Type B pancreatic cell (in vitro differentiated cells): ENCODE data around the gene PKDCC. TPM values are rescaled to one million over a fixed set of nuclear protein-coding genes. Genes with fewer than 3 reads are reported as not detected.

Experiments used
- DNase-seq: peaks from one replicate; pipeline ENCODE4 v3.0.0; 2021; ENCODE audit warnings: mixed read lengths; ENCODE audit not compliant: unreplicated experiment; ENCODE audit errors: extremely low spot score
- H3K27ac Mint-ChIP-seq: 2 replicates; pipeline ENCODE4 v1.8.0; 2021; ENCODE audit warnings: mild to moderate bottlenecking, mixed read lengths
- H3K27me3 Mint-ChIP-seq: 2 replicates; pipeline ENCODE4 v1.8.0; 2021; ENCODE audit warnings: mixed read lengths
- H3K36me3 Mint-ChIP-seq: 2 replicates; pipeline ENCODE4 v1.8.0; 2021; ENCODE audit warnings: mixed read lengths
- H3K4me1 Mint-ChIP-seq: one replicate; pipeline ENCODE4 v1.8.0; 2021; ENCODE audit warnings: mixed read lengths; ENCODE audit not compliant: unreplicated experiment
- H3K4me3 Mint-ChIP-seq: 2 replicates; pipeline ENCODE4 v1.8.0; 2021; ENCODE audit warnings: mild to moderate bottlenecking, mixed read lengths
- H3K9me3 Mint-ChIP-seq: 2 replicates; pipeline ENCODE4 v1.8.0; 2021; ENCODE audit warnings: mixed read lengths
- total RNA-seq: library from RNA; stranded (reverse); gene quantifications from 2 replicates; pipeline ENCODE4 v1.2.1, GENCODE V29; 2021; ENCODE audit warnings: low replicate concordance
- TF ChIP-seq, protein P1 (sequence below): fragments of 200-600 bp; sonication (generic); conservative IDR thresholded peaks from 2 replicates; pipeline ENCODE4 v1.5.0; 2021; ENCODE audit warnings: antibody characterized with exemption, mild to moderate bottlenecking

Gene PKDCC
- total RNA-seq, 1 donor from 2014 or later, result 158 TPM

GRCh38 chr2:42105330-42106256, 57.8 kb downstream of the PKDCC start:
- H3K36me3 Mint-ChIP-seq, result no peaks in the 10 kb centered on the region
- no peak for DNase-seq
- TF ChIP-seq, protein P1, sequence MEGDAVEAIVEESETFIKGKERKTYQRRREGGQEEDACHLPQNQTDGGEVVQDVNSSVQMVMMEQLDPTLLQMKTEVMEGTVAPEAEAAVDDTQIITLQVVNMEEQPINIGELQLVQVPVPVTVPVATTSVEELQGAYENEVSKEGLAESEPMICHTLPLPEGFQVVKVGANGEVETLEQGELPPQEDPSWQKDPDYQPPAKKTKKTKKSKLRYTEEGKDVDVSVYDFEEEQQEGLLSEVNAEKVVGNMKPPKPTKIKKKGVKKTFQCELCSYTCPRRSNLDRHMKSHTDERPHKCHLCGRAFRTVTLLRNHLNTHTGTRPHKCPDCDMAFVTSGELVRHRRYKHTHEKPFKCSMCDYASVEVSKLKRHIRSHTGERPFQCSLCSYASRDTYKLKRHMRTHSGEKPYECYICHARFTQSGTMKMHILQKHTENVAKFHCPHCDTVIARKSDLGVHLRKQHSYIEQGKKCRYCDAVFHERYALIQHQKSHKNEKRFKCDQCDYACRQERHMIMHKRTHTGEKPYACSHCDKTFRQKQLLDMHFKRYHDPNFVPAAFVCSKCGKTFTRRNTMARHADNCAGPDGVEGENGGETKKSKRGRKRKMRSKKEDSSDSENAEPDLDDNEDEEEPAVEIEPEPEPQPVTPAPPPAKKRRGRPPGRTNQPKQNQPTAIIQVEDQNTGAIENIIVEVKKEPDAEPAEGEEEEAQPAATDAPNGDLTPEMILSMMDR, result no peak
- no peaks in the 10 kb centered on the region for H3K27me3 Mint-ChIP-seq
- peaks cover 1% of the 10 kb centered on the region for H3K9me3 Mint-ChIP-seq
- peak overlapping the region; percentile 2 for H3K4me3 Mint-ChIP-seq
- H3K27ac Mint-ChIP-seq, result no peak overlapping the region
- H3K4me1 Mint-ChIP-seq, result peaks cover 28% of the 10 kb centered on the region

- TF ChIP-seq, protein P1, result no peak
- no peaks in the 10 kb centered on the region for H3K27me3 Mint-ChIP-seq
- H3K27ac Mint-ChIP-seq, result no peak overlapping the region
- H3K36me3 Mint-ChIP-seq, result no peaks in the 10 kb centered on the region
- H3K4me1 Mint-ChIP-seq, result peaks cover 26% of the 10 kb centered on the region
- no peak overlapping the region for H3K4me3 Mint-ChIP-seq
- no peaks in the 10 kb centered on the region for H3K9me3 Mint-ChIP-seq
- DNase-seq, result no peak
Measured at GRCh38 chr2:42106257-42106816, 58.5 kb downstream of the PKDCC start.

GRCh38 chr2:42107249-42108042, 59.6 kb downstream of the PKDCC start:
- Mint-ChIP-seq H3K27ac (no peak overlapping the region), H3K36me3 (no peaks in the 10 kb centered on the region), H3K27me3 (no peaks in the 10 kb centered on the region), H3K9me3 (no peaks in the 10 kb centered on the region), H3K4me1 (peaks cover 18% of the 10 kb centered on the region), H3K4me3 (no peak overlapping the region)
- DNase-seq, result no peak
- TF ChIP-seq, protein P1, result no peak

Other genes with a start within 250 kb of the PKDCC start
- 93.6 and 117 TPM in 2 replicates for gene EML4, start 121.3 kb downstream of the PKDCC start, total RNA-seq